ENCODE measurements around the gene MYO9B. TPM values are rescaled to one million over a fixed set of nuclear protein-coding genes. Genes with fewer than 3 reads are reported as not detected.
"Not testable (repeated sequence)": the region's sequence is repeated elsewhere in the genome, so short reads cannot be mapped to it uniquely, and the experiment has no call there.

The MYO9B gene
- total and polyA plus RNA-seq, 10 donors: 70.5 to 329 (median 256) TPM

DNA sequence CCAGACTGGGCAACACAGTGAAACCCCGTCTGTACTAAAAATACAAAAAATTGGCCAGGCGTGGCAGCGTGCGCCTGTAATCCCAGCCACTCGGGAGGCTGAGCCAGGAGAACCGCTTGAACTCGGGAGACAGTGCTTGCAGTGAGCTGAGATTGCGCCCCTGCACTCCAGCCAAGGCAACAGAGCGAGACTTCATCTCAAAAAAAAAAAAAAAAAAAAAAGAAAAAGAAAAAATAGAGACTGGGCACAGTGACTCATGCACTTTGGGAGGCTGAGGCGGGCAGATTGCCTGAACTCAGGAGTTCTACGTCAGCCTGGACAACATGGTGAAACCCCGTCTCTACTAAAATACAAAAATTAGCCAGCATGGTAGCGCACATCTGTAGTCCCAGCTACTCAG, 69.2 kb downstream of the MYO9B start:
- Histone ChIP-seq H3K27ac (peak overlapping the region in 5 of 8 donors; percentile 1 to 75 (median 52)), H3K4me1 (peaks cover 2 to 69% (median 18%) of the 10 kb centered on the region in 6 donors), H3K36me3 (peaks cover 0 to 97% (median 33%) of the 10 kb centered on the region in 6 donors)
- peak in 1 of 3 donors; percentile 13 for TF ChIP-seq POLR2AphosphoS5 (IDR thresholded peaks at IDR 0.05)
- DNase-seq; H3K27me3 ChIP-seq (replicated peaks in 1 of 7); H3K4me3 ChIP-seq; intact Hi-C loops (cut with DNase I; ENCODE audit: low total_unique reads); H3K9me3 ChIP-seq: not testable (repeated sequence)
- WGBS, 5 donors: 82 to 95% (median 89%) methylated on average over 13 of the region's 13 CpGs

GRCh38 chr19:17145546-17146497, 70.2 kb downstream of the MYO9B start:
- Histone ChIP-seq H3K27me3 (replicated peaks in 1 of 7) (no peaks in the 10 kb centered on the region), H3K4me3 (no peak overlapping the region), H3K27ac (peak overlapping the region in 5 of 8 donors; percentile 26 to 75 (median 52)), H3K4me1 (peaks cover 0 to 65% (median 23%) of the 10 kb centered on the region in 6 donors), H3K9me3 (no peaks in the 10 kb centered on the region), H3K36me3 (peaks cover 0 to 100% (median 35%) of the 10 kb centered on the region in 6 donors)
- intact Hi-C loops (cut with DNase I; ENCODE audit: low total_unique reads): no loop called here
- TF ChIP-seq POLR2A (IDR thresholded peaks at IDR 0.05) (no peak), CTCF (IDR thresholded peaks at IDR 0.05 in 8 of 11, conservative IDR thresholded peaks at IDR 0.05 in 3 of 11) (no peak), POLR2AphosphoS5 (IDR thresholded peaks at IDR 0.05) (no peak)
- WGBS, 5 donors: 67 to 85% (median 76%) methylated on average over 7 of the region's 7 CpGs
- DNase-seq: no peak

- Histone ChIP-seq H3K9me3 (no peaks in the 10 kb centered on the region), H3K27me3 (replicated peaks in 1 of 7) (no peaks in the 10 kb centered on the region), H3K27ac (peak overlapping the region in 5 of 8 donors; percentile 2 to 74 (median 63)), H3K4me3 (no peak overlapping the region), H3K4me1 (peaks cover 0 to 45% (median 18%) of the 10 kb centered on the region in 6 donors), H3K36me3 (peaks cover 0 to 100% (median 49%) of the 10 kb centered on the region in 6 donors)
- TF ChIP-seq CTCF (IDR thresholded peaks at IDR 0.05 in 8 of 11, conservative IDR thresholded peaks at IDR 0.05 in 3 of 11) (no peak), POLR2A (IDR thresholded peaks at IDR 0.05) (no peak)
- intact Hi-C loops (cut with DNase I; ENCODE audit: low total_unique reads): no loop called here
- WGBS, 5 donors: 72 to 90% (median 81%) methylated on average over 5 of the region's 5 CpGs
- DNase-seq: no peak
These were observed 72.6 kb downstream of the MYO9B start for GRCh38 chr19:17148130-17148529.

- H3K27ac ChIP-seq: peak overlapping the region; percentile 36 to 74 (median 60)
- intact Hi-C loops (cut with DNase I; ENCODE audit: low total_unique reads): no loop called here
- TF ChIP-seq POLR2A (IDR thresholded peaks at IDR 0.05) (no peak), POLR2AphosphoS5 (IDR thresholded peaks at IDR 0.05) (peak; percentile 7 to 50 (median 38))
- H3K9me3 ChIP-seq: no peaks in the 10 kb centered on the region
- H3K36me3 ChIP-seq: peaks cover 4 to 100% (median 64%) of the 10 kb centered on the region in 6 donors
- H3K4me1 ChIP-seq: peaks cover 0 to 37% (median 16%) of the 10 kb centered on the region in 6 donors
- no peak overlapping the region for H3K4me3 ChIP-seq
- WGBS, 5 donors: 66 to 87% (median 76%) methylated on average over 11 to 13 of the region's 13 CpGs
- no peaks in the 10 kb centered on the region for H3K27me3 ChIP-seq (replicated peaks in 1 of 7)
- no peak for DNase-seq
These were observed 74.0 kb downstream of the MYO9B start for GRCh38 chr19:17149393-17150135.

Data from spleen (tissue), 11 donors.